MCF 10A (cell line): ENCODE measurements around the gene GADD45B. TPM values are rescaled to one million over a fixed set of nuclear protein-coding genes. Genes with fewer than 3 reads are reported as not detected.
"Not testable (repeated sequence)": the region's sequence is repeated elsewhere in the genome, so short reads cannot be mapped to it uniquely, and the experiment has no call there.

Experiments used
- BruUV-seq: library from RNA; stranded (reverse); fragments of 400-500 nt; replicated peaks from 2 replicates; lab custom pipeline; 2021; lab: Mats Ljungman, UMichigan
- CTCF ChIA-PET: fragments of 300-600 bp; sonication (Branson Sonifier 250); formaldehyde crosslinking; extraction: SDS; loops from one replicate; lab custom pipeline; 2021; ENCODE audit warnings: antibody characterized with exemption, inconsistent platforms; lab: Yijun Ruan, JAX
- POLR2A ChIA-PET: fragments of 300-600, 350-650 bp; sonication (Branson Sonifier 250); formaldehyde crosslinking; extraction: SDS; loops from one replicate; lab custom pipeline; 2020; ENCODE audit warnings: antibody characterized with exemption, inconsistent platforms; lab: Yijun Ruan, JAX
- DNase-seq: peaks from one replicate; pipeline ENCODE4 v3.0.0-alpha.2; 2018; ENCODE audit not compliant: unreplicated experiment
- H3K27ac Mint-ChIP-seq: one replicate; pipeline ENCODE4 v1.8.0; 2022; ENCODE audit warnings: mild to moderate bottlenecking, low read depth, mixed read lengths; ENCODE audit not compliant: unreplicated experiment
- H3K27me3 Mint-ChIP-seq: one replicate; pipeline ENCODE4 v1.8.0; 2022; ENCODE audit warnings: mixed read lengths; ENCODE audit not compliant: insufficient read depth, unreplicated experiment
- H3K36me3 Mint-ChIP-seq: one replicate; pipeline ENCODE4 v1.8.0; 2022; ENCODE audit warnings: mild to moderate bottlenecking, moderate library complexity, mixed read lengths; ENCODE audit not compliant: insufficient read depth, unreplicated experiment
- H3K4me1 Mint-ChIP-seq: one replicate; pipeline ENCODE4 v1.8.0; 2022; ENCODE audit warnings: mixed read lengths; ENCODE audit not compliant: insufficient read depth, unreplicated experiment
- H3K4me3 Mint-ChIP-seq: one replicate; pipeline ENCODE4 v1.8.0; 2022; ENCODE audit warnings: mild to moderate bottlenecking, moderate library complexity, mixed read lengths; ENCODE audit not compliant: unreplicated experiment
- H3K9me3 Mint-ChIP-seq: one replicate; pipeline ENCODE4 v1.8.0; 2022; ENCODE audit warnings: mixed read lengths; ENCODE audit not compliant: unreplicated experiment
- intact Hi-C: fragments of 100-400 bp; cut with micrococcal nuclease; formaldehyde crosslinking; loops from 2 replicates; pipeline ENCODE4 v1.14.1; 2022
- total RNA-seq: library from RNA; stranded (reverse); gene quantifications from 2 replicates; pipeline ENCODE4 v1.2.3, GENCODE V29; 2022
- TF ChIP-seq, protein P1 (sequence below): fragments of 200-600 bp; IDR thresholded peaks from one replicate; pipeline ENCODE4 v1.8.0; 2022; ENCODE audit warnings: antibody characterized with exemption, mild to moderate bottlenecking; ENCODE audit not compliant: unreplicated experiment

The GADD45B gene
- total RNA-seq, 1 experiment from 2014 or later, result 53.8 TPM

DNA sequence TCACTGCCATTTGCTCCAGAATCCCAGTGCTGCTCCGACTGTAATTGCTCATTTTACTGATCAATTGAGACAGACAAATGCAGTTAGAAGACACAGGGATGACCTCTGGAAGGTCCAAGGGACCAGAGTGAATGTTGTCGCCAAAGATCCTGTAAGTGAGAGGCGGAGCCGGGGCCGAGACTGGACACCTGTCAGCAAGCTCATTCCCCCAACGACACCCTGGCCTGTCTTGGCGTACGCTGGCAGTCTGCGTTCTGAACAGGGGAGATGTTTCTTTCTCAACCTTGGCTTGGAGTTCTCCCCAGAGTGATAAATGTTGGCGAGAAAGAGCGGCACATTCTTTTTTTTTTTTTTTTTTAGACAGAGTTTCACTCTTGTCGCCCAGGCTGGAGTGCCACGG is 24.2 kb downstream of the GADD45B start:
- CTCF ChIA-PET, result interaction anchor here (0.6 to 0.8 kb wide), 2 partner anchors 83 to 136 kb away, joined by 3 read pairs; no protein-coding TSS in a partner anchor
- Mint-ChIP-seq H3K4me3 (no peak overlapping the region), H3K36me3 (no peaks in the 10 kb centered on the region), H3K27me3 (no peaks in the 10 kb centered on the region), H3K4me1 (peaks cover 6% of the 10 kb centered on the region), H3K27ac (no peak overlapping the region), H3K9me3 (no peaks in the 10 kb centered on the region)
- TF ChIP-seq, protein P1, sequence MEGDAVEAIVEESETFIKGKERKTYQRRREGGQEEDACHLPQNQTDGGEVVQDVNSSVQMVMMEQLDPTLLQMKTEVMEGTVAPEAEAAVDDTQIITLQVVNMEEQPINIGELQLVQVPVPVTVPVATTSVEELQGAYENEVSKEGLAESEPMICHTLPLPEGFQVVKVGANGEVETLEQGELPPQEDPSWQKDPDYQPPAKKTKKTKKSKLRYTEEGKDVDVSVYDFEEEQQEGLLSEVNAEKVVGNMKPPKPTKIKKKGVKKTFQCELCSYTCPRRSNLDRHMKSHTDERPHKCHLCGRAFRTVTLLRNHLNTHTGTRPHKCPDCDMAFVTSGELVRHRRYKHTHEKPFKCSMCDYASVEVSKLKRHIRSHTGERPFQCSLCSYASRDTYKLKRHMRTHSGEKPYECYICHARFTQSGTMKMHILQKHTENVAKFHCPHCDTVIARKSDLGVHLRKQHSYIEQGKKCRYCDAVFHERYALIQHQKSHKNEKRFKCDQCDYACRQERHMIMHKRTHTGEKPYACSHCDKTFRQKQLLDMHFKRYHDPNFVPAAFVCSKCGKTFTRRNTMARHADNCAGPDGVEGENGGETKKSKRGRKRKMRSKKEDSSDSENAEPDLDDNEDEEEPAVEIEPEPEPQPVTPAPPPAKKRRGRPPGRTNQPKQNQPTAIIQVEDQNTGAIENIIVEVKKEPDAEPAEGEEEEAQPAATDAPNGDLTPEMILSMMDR, result no peak
- POLR2A ChIA-PET, result no interaction called here
- intact Hi-C loops, result no loop called here
- no TSS peak for BruUV-seq
- no peak for DNase-seq

DNA sequence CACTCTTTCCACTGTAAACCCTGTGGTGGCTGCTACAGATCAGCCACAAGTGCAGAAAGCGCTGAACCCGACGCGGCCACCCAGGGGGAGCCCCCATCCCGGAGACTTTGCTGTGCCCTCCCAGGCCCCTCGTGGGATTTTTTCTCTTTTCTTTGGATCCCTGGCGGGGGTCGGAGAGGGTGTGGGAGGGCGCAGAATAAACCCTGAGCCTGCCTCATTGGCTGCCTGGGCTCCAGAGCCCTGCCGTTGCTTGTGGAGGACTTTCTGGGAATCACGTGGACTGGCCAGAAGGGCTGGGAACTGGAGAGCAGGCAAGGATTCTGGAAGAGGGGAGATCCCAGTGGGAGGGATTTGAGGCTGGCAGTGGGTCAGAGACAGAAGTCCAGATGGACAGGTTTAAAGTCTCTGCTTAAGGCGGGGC is 24.9 kb downstream of the GADD45B start:
- TF ChIP-seq, protein P1, result no peak
- H3K4me3 Mint-ChIP-seq, result no peak overlapping the region
- peaks cover 6% of the 10 kb centered on the region for H3K4me1 Mint-ChIP-seq
- BruUV-seq, result no TSS peak
- no peak overlapping the region for H3K27ac Mint-ChIP-seq
- H3K36me3 Mint-ChIP-seq, result no peaks in the 10 kb centered on the region
- ChIA-PET CTCF (interaction anchor here (0.6 to 0.8 kb wide), 2 partner anchors 82 to 135 kb away, joined by 3 read pairs; no protein-coding TSS in a partner anchor), POLR2A (no interaction called here)
- intact Hi-C loops, result no loop called here
- H3K27me3 Mint-ChIP-seq, result no peaks in the 10 kb centered on the region
- no peak for DNase-seq
- H3K9me3 Mint-ChIP-seq, result no peaks in the 10 kb centered on the region

DNA sequence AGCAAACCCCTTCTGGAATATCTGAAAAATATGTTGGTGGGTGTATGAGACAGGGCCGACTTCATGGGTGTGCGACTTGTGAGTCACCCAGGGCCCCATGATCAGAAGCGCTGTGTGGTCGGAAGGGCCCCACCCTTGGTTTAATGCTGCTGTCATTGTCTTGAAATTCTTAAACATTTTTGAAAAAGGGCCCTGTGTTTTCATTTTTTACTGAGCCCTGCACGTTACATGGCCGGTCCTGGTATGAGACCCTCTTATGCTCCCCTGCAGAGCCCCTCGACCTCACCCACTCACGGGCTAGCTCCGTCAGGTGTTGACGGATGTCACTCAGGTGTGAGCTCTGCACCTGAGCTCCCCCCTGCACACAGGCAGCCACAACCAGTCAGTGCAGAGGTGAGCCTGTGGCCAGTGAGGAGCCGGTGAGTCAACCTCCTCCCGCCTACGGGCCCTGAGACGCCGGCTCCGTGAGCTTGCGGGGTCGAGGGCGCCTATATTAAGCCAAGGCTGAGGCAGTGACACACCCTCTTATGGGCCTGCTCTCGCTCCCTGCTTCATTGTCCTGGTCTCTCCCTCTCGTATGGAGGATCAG is 27.7 kb downstream of the GADD45B start:
- TF ChIP-seq, protein P1, result no peak
- peak; percentile 64 for DNase-seq
- intact Hi-C loops, result no loop called here
- H3K27ac Mint-ChIP-seq, result no peak overlapping the region
- ChIA-PET CTCF (interaction anchor here (0.5 to 1.1 kb wide), 4 partner anchors 27 to 145 kb away, joined by 3 to 6 read pairs (median 3); partner anchors contain the start of gene GADD45B), POLR2A (interaction anchor here (0.6 to 1.5 kb wide), 9 partner anchors 8 to 446 kb away, joined by 3 to 8 read pairs (median 4); partner anchors contain the start of gene GADD45B)
- H3K9me3 Mint-ChIP-seq, result no peaks in the 10 kb centered on the region
- H3K27me3 Mint-ChIP-seq, result no peaks in the 10 kb centered on the region
- H3K36me3 Mint-ChIP-seq, result peaks cover 6% of the 10 kb centered on the region
- peaks cover 6% of the 10 kb centered on the region for H3K4me1 Mint-ChIP-seq
- no TSS peak for BruUV-seq
- H3K4me3 Mint-ChIP-seq, result no peak overlapping the region

DNA sequence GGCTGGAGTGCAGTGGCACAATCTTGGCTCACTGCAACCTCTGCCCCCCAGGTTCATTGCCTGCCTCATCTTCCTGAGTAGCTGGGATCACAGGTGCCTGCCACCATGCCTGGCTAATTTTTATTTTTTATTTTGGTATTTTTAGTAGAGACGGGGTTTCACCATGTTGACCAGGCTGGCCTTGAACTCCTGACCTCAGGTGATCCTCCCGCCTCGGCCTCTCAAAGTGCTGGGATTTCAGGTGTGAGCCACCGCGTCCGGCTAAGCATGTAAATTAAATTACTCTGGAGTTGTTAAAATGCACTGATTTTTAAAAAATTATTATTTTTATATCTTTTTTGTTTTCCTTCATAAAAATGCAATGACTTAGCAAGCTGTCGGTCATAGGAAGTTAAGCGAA is 30.7 kb downstream of the GADD45B start:
- H3K4me3 Mint-ChIP-seq, H3K4me1 Mint-ChIP-seq, H3K27ac Mint-ChIP-seq, DNase-seq, intact Hi-C loops, H3K9me3 Mint-ChIP-seq, H3K36me3 Mint-ChIP-seq, H3K27me3 Mint-ChIP-seq, BruUV-seq: not testable (repeated sequence)
- ChIA-PET POLR2A (interaction anchor here (0.6 kb wide), 1 partner anchor 8 kb away, joined by 3 read pairs; no protein-coding TSS in a partner anchor), CTCF (interaction anchor here (0.6 kb wide), 1 partner anchor 863 kb away, joined by 4 read pairs; no protein-coding TSS in a partner anchor)
